HG03139 (cell line): ENCODE results near the gene FAM209B.
"Not testable (repeated sequence)": the region's sequence is repeated elsewhere in the genome, so short reads cannot be mapped to it uniquely, and the experiment has no call there.

Source experiments
- ATAC-seq: cut with Tn5 transposase; IDR thresholded peaks from one replicate; pipeline ENCODE4 v1.9.1; 2021; ENCODE audit not compliant: unreplicated experiment

The FAM209B gene, protein sequence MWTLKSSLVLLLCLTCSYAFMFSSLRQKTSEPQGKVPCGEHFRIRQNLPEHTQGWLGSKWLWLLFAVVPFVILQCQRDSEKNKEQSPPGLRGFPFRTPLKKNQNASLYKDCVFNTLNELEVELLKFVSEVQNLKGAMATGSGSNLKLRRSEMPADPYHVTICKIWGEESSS

DNA sequence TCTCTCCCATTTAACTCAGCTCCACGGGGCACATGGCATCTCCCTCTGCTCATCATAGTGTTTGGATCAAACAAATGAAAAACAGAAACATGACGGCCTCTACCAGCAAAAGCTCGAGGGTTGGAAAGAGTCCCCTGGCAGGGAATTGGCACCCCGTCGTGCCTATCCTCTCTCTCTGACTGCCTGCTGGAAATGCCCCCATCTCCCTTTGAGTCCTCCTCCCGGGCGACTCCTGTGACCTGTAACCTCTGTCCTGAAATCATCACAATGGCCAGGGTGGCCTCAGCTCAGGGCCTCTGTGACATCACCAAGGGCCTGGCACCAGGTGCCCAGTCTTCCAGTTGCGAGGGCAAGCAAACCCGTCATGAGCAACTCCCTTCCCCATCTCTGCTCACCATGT is at the start of gene FAM209B:
TSS of gene FAM209B (plus strand) at position 301 of the 400 bp plus-strand sequence. CDS start at position 397, 96 bp downstream.
- not testable (repeated sequence) for ATAC-seq

DNA sequence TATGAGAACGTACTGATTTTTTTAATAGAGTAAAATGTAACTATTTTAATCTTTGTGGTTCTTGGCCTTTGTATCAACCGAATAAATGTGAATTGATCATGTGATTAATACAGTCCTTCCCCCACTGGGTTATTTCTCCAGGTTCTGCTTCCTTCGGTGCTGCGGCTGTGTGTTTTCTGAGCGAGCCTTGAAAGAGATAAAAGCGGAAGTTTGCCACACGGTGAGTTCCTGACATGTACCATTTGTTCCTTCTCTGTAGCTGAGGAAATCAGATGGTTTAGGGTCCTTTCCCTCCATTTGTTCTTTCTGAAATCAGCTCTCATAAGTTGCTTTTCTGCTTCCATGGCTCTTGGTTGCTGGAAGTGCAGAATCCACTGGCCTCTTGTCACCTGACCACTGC is 49.1 kb upstream of the FAM209B start:
- no peak for ATAC-seq

DNA sequence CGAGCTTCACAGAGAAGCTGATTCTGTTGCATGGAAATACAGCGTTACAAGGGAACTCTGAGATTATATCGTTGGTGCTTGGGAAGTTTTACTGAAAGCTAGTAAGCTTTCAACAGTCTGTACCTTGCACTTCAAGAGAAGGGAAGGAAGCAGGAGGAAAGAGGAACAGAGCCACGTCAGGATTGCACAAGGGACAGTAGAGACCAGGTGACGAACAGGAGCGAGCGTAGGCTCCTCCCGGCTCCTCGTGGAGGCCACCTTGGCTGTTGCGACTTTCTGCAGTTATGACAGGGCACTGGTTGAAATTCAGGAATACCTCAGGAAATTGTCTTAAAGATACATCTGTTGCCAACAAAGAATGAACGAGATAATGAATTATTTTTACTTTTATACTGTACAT is 45.8 kb upstream of the FAM209B start:
- no peak for ATAC-seq

GRCh38 chr20:56488566-56488965 is 44.5 kb upstream of the FAM209B start:
- ATAC-seq, result no peak

- no peak for ATAC-seq
Observed at GRCh38 chr20:56501116-56501515, 31.9 kb upstream of the FAM209B start.

GRCh38 chr20:56503916-56504315 is 29.1 kb upstream of the FAM209B start:
- ATAC-seq, result no peak

DNA sequence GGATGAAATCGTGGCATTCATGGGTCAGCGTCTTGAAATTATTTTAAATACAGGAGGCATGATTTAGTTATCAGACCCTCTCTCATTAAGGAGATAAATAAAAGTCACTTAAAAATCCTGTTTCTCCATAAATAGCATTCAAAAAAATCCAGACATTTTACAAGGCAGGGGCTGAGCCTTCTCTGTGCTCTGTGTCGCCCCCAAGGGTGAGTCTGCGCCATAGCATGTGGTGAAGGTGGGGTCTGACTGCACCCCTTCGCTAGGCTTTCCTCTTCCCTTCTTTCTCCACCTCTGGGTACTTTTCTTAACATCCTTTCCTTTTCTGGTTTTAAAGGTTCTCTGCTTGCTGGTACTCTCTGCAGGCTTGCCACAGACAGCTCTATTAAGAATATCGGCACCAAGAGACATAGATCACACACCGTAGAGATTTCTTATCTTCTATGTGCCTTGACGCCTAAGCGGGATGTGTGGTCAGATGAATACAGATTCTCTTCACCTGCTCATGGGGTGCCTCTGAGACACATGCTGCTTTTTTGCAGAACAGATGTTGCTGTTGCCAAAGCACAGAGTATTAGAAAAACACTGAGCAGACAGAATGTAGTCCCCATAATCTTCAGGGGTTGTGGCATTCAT is 28.6 kb upstream of the FAM209B start:
- ATAC-seq, result no peak

- ATAC-seq, result no peak
Observed at GRCh38 chr20:56506103-56506502, 26.9 kb upstream of the FAM209B start.

DNA sequence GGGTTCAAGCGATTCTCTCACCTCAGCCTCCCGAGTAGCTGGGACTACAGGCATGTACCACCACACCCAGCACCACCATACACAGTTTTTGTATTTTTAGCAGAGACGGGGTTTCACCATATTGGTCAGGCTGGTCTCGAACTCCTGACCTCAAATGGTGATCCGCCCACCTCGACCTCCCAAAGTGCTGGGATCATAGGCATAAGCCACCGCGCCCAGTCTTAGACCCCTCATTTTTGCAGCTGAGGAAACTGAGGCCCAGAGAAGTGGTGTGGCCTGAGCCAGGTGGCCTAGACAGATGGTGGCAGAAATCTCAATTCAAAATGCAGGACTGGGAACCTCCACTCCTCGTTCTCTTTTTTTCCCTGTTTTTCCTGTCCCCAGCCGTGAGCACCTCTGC is 21.1 kb upstream of the FAM209B start:
- no peak for ATAC-seq

DNA sequence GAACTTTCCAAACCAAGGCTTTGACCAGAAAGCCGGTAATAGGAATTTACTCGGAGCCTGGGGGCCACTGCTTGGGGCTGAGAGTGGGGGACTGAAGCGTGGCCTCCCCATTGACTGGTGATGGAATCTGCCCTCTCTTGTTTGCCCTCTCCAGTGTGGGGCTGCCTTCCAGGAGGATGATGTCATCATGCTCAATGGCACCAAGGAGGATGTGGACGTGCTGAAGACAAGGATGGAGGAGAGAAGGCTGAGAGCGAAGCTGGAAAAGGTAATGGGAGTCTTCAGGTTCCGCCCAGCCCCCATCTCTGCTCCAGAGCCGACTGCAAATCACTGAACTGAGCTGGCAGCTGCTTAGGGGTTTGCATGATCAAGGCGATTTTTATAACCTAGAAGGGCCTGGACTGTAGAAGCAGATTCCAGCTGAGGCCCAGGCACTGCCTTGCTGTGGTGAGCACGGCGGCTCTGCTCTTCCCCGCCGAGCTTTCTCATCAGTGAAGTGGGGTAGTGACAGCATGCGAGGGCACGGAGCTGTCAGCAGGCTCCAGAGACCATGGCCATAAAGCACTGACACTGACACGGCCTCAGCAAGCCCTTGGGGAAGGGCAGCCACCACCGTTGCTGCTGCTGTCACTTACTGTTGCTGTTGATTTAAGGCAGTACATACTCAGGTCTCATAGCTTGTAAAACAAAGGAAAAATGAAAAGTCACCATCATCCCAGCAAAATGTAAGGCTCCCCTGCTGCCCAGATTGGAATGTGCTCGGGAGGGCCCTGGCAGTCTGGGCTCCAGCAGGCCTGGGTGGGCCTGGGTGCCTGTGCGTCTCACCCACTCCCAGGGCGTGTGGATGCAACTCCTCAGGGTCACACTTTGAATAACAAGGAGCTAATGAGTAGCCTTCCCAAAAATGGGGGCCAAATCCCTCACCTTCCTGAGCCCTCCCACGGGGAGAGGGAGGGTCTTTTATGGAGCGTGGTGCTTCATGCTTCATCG is 19.6 kb upstream of the FAM209B start:
- ATAC-seq, result no peak

DNA sequence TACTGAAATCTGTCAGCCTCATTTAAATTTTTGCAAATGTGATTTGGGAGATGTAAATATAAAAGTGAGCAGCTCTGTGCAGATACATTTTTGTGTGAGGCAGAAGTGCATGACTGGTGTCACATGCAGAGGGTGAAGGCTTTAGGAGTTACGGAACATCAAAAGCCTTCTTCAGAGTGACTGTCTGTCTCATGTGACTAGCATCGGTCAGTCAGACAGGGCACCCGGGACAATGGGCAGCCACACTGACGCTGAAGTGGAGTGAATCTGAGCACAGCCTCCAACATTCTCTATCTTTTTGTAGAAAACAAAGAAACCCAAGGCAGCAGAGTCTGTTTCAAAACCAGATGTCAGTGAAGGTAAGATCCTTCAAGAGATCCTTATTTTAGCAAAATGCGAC is 16.4 kb upstream of the FAM209B start:
- ATAC-seq, result no peak

DNA sequence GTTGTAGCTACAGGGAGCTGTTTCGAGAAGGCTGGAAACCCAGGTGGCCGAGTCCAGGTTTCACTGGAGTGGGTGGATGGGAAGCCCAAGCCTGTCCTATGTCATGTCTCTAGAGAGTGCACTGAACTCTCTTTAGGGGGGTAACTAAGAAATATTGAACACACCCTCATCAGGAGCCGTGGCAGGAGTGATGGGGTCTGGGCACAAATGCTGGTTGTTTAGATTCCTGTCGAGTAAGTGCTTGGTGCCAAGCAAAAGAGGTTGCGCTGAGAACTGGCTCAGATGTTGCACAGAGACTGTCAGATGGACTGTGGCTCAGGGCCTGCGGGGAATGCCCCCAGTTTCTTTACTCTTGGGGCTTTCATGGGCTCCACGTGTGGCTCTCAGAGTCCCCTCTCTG is 15.8 kb upstream of the FAM209B start:
- ATAC-seq, result no peak

DNA sequence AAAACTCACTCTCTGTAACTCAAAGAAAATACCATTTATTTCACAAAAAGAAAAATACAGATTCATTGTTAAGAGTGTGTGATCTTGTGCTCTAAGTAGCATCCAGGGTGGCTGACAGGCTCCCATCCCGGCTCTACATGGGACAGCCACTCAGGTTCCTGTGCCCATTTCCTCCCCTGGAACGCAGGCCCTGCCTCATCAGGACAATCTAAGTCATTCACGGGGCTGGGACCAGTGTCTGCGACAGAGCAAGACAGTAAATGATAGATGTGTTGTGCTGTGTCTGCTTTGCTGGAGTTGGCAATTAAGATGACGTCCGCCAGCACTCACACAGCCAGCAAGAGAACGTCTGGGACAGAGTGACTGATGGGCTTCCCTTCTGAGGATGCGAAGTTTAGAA is 15.4 kb upstream of the FAM209B start:
- no peak for ATAC-seq

DNA sequence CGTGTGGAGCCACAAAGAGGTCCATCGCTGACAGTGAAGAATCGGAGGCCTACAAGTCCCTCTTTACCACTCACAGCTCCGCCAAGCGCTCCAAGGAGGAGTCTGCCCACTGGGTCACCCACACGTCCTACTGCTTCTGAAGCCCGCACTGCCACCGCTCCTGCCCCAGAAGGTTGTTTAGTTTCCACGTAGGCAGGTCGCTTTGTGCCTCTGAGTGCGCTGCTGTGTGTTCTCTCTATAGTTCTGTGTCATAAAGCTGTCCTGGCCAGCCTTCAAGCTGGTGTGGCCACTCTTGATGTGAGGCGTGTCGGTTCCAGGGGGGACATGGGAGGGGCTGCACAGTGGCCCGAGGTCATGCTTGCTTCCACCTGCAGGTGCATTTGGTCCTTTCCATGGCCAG is 14.9 kb upstream of the FAM209B start:
- no peak for ATAC-seq

GRCh38 chr20:56518721-56519398 is 14.2 kb upstream of the FAM209B start:
- ATAC-seq, result no peak

DNA sequence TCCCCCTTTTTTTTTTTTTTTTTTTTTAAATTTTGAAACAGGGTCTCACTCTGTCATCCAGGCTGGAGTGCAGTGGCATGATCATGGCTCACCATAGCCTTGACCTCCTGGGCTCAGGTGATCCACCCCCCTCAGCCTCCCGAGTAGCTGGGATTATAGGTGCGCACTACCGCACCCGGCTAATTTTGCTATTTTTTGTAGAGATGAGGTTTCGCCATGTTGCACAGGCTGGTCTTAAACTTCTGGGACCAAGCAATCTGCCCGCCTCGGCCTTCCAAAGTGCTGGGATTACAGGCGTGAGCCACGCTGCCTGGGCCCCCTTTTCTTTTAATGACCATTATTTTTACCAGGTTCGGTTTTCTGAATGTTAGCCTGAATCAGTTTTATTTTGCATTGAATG is 13.5 kb upstream of the FAM209B start:
- ATAC-seq, result no peak

DNA sequence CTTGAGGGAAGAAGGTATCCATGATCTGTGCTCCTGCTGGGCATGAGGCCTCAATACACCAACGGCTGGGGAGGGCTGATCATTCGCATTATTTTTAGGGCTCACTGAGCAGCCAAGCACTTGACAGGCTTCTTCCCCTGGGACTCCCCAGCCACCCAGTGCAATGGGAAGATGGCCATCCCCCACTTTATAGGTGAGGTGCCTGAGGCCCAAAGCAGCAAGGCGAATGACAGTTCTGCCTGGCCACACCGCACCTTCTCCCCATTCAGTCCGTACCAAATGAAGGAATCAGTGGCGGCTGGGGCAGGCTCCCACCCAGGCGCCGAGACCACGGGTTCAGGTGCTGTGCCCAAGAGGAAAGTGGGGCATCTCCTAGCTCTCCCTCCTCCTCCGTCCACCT is 12.9 kb upstream of the FAM209B start:
- ATAC-seq, result no peak

- ATAC-seq, result not testable (repeated sequence)
Observed at GRCh38 chr20:56520746-56521354, 12.2 kb upstream of the FAM209B start.

DNA sequence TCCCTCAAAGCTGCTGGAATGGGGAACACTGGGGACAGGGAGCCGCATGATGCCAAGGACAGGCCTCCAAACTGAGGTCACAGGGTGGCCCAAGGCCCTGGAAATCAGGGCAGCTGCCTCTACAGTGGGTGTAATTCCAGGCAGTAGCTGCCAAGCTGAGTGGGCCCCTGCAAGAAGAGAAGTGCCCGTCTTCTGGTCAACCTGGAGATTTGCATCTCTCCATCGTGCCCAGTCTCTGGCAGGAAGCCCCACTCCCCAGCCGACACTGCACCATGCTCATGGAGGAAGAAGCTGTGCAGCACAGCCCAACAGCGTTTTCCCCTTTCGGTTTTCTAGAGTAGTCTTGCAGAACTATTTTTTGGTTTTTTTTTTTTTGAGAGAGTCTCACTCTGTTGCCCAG is 10.7 kb upstream of the FAM209B start:
- no peak for ATAC-seq

- ATAC-seq, result not testable (repeated sequence)
Observed at GRCh38 chr20:56524444-56524843, 8.6 kb upstream of the FAM209B start, which contains the start of gene FAM209A. FAM209A (plus strand) TSS chr20:56524744; CDS start chr20:56524809, 65 bp downstream.

GRCh38 chr20:56527521-56527920 is 5.5 kb upstream of the FAM209B start:
- ATAC-seq, result no peak
